ENCODE data around the gene OCA2.

The OCA2 gene

DNA sequence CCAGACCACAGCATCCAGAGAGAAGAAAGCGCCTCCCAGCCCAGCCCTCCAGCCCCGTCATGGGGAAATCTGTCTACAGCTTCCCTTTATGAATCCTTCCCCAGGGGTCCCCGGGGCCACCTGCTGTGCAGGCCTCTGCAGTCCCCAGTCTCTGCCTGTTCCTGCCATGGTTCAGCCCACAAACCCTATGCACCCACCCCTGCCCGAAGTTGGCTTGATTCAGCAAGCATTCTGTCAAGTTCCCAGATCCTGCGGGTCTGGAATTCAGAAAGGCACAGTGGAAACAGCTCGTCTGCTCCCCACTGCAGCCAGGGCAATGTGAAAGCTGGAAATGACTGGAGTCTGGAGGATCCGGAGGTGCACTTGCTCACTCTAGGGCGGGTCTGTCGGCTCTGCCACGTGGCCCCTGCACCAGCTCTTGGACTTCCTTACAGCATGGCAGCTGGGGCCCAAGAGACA is 2.9 kb upstream of the OCA2 start:
- no peak for DNase-seq

DNA sequence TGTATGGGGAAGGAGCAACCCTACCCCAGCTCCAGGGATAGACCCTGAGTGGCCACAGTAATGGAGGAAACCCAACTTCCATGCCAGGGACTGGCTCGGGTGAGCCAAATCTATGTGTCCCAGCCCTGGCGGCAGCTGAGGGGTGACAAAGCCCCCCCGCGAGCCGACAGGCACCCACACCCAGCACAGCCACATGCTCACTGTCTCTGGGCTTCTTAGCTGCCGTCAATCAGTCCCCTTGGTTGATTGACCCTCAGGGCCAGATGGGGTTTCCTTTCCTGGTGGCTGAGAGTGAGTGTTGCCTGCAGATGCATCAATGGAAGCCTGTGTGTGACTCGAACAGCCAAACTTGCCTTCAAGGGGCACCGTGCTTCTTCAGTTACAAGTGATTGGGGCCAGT is 2.1 kb upstream of the OCA2 start:
- DNase-seq, result no peak

DNA sequence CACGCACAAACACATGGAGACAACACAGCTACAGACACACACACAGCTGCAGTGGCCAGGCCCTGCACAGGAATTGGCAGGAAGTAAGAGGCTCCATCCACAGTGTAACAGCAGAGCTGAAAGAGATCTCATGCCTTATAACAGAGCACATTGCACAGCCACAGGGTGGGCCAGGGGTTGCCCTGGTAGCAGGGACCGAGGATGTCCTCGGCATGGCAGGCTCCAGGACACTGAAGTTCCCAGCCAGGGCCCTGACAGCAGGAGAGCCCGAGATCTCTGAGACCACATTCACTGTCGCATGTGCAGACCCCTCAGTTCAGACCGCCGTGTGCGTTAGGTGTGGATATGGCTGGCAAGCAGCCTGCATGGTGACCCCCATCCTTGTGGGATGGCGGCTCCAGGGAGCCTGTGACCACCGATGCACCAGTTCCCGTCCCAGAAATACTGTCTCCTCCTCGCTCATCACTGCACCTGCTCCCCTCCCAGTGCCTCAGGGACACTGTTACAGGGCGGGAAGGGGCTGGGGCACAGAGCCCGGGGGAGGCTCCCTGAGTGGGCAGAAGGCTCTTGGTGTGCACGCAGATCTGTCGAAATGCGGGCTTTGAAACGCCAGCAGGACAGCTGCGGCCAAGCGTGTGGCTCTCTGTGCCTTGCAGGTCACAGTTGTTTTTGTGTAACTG is 1.5 kb upstream of the OCA2 start:
- DNase-seq, result no peak

GRCh38 chr15:28099555-28100140 is 533 bp upstream of the OCA2 start:
- no peak for DNase-seq

DNA sequence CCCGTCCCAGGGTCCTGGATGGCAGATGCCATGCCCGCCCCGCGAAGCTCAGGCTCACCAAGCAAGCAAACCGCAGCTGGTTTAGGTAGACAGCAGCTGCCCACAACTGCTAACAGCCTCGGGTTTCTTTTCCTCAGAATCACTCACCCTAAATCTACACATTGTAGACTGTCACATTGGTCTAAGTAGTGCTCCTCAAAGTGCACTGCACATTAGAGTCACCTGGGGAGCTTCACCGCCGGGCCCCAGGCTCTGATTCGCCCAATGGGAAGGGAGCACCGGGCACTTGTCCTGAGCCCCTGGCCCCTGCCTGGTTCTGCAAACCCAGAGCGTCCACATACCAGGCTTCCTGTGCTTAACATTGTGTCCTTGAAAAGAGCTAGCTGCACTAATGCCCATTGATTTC is 752 bp downstream of the OCA2 start:
- DNase-seq, result no peak

GRCh38 chr15:28097656-28098359 is 1.3 kb downstream of the OCA2 start:
- no peak for DNase-seq

- DNase-seq, result no peak
Measured at GRCh38 chr15:28096670-28097431, 2.3 kb downstream of the OCA2 start.

DNA sequence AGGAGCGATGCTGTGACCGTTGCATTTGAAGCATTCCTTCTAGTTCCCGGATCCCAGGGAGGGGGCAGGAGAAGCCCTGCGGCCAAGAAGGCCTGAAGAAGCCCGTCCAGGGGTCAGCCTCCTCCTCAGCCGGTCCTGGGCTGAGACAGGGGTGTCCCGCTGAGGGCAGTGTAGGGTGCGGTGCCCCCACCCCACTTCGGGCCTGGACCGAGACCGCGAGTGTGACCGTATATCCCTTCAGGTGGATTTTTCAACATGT is 2.8 kb downstream of the OCA2 start:
- DNase-seq, result no peak

DNA sequence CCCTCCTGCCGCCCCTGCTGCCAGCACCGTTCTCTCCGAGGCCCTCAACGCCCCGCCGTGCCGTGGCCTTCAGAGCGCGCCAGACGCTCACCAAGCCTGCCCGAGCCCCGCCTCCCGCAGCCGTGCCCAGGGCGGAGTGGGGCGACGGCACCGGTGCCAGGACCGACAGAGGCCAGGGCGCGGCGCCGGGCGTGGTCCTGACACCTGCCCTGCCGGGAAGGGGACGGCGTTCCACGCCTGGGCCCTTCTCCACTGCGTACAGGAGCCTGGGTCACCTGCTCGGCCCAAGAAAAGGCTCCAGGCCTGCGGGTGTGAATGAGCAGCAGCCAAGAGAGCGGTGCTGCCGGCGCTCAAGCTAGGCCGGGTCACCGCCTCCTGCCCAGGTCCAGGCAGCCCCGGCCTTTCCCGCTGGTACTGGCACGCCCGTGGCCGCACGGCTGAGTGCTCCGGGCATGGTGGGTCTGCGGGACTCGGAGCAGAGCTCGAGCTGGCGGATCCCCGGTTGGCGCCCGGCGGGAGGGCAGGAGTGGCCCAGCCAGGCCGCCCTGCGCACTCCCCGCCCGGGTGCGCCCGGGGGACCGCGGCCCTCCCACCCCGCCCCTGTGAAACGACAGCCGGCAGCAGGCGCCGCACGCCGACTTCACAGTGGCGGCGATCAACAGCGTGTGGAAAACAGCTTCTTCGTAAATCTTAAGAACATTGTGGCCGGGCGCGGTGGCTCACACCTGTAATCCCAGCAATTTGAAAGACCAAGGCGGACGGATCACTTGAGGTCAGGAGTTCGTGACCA is 4.2 kb downstream of the OCA2 start:
- DNase-seq, result no peak

GRCh38 chr15:28093752-28094535 is 5.2 kb downstream of the OCA2 start:
- no peak for DNase-seq

GRCh38 chr15:28091313-28091712 is 7.8 kb downstream of the OCA2 start:
- no peak for DNase-seq

DNA sequence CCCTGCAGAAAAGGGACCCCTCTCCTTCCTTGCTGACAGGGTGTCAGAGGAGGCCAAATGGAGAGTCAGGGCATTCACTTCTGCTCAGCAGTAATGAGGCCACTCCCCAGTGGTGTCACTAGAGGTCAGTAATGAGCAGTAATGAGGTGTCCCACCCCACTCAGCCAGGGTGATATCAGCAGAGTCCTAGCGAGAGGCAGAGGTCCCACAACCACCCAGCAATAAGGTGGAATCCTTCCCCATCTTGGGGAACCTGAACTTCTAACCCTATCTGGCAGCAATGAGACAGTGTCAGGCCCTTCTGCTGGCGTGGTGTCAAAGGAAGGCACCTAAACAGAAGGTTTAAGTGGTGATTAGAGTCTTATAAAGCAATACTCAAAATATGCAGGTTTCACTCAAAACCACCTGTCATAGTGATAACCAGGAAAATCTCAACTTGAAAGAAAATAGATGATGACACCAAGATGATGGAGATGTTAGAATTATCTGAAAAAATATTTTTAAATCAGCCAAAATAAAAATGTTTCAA is 12.9 kb downstream of the OCA2 start:
- DNase-seq, result peak; percentile 54 to 62

GRCh38 chr15:28085489-28086174 is 13.5 kb downstream of the OCA2 start:
- DNase-seq, result no peak

- DNase-seq, result no peak
Measured at GRCh38 chr15:28084547-28084946, 14.6 kb downstream of the OCA2 start.

- no peak for DNase-seq
Measured at GRCh38 chr15:28082891-28083684, 16.0 kb downstream of the OCA2 start.

DNA sequence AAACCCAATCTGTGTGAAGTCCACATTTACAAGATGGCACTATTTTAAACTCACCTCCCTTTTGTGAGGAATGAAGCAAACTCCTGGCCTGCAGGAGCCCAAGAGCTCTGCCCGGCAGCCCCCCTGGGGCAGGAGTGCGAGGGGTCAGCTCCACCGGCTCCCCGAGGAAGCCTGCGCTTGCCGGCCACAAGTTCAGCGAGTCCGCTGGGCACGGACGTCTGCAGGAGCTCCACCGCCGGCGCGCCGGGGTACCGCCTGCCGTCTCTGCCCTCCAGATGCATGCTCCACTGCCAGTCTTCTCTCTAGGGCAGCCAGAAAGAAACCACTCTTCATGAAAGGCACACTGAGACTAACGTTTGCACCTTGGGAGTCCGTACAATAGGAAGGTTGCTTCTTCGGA is 17.5 kb downstream of the OCA2 start:
- no peak for DNase-seq

DNA sequence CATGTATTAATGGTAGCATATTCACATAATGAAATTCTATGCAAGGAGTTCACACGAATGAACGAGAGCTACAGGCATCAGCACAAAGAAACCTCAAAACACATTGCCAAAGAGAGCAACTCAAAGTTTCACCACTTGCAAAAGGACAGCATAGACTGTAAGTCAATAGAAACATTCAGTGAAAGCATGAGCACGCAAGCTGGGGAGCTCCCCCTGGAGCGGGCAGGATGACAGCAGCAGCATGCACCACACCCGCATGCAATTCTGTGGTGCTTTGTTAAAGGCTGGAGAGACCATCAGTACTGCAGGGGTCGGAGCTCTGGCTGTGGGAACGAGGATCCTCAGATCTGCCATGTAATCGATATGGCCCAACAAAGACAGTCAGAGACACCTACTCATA is 18.7 kb downstream of the OCA2 start:
- DNase-seq, result no peak

DNA sequence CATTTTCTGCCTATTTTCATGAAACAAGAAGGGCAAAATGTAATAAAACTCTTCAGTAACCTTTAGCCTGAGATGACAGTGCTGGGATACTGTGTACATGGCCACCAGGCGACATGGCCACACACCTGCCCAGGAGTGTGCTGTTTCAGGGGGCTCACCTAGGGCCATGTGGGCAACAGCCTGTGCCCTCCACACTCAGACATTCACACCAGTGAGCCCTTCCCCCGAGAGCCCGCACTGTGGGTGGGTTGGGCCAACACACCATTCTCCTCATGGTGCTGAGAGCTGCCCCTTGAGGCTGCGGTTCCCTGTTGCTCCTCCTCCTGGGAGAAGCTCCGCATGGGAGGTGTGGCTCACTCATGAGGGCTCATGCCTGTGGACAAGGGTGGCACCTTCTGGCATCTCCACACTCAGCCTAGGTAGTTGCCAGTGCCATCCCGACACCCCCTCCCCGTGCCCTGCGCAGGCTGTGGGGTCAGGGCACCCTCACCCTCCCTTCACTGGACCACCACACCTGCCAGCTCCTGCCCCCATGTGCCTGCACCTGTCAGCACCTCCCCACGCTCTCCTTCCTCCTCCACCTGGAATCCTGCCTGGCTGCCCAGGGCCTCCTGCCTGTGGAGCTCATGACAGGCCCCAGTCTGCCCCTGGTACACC is 19.7 kb downstream of the OCA2 start:
- no peak for DNase-seq

GRCh38 chr15:28078191-28078719 is 20.9 kb downstream of the OCA2 start:
- no peak for DNase-seq

GRCh38 chr15:28075573-28075972 is 23.5 kb downstream of the OCA2 start:
- no peak for DNase-seq
